Umbilical cord (tissue), 2 donors: ENCODE data around the gene CXorf49B. TPM values are rescaled to one million over a fixed set of nuclear protein-coding genes. Genes with fewer than 3 reads are reported as not detected.

Experiments used
- DNase-seq: peaks from one replicate; pipeline ENCODE4 v3.0.0-alpha.2; 2015; ENCODE audit warnings: low spot score
- total RNA-seq: library from RNA; depleted of rRNA; stranded (reverse); fragments of >200 nt; gene quantifications from one replicate; pipeline ENCODE4 v1.2.3, GENCODE V29; 2014; ENCODE audit warnings: low replicate concordance; ENCODE audit not compliant: insufficient read depth

Gene CXorf49B
- total RNA-seq, 1 donor from 2014 or later, result not detected

GRCh38 chrX:71815906-71816156 lies 52.7 kb downstream of the CXorf49B start:
- no peak for DNase-seq

Other genes with a start within 250 kb of the CXorf49B start
- gene OGT, start 230.2 kb upstream of the CXorf49B start, total RNA-seq, result 85.0 TPM
- gene GCNA, start 184.9 kb upstream of the CXorf49B start, total RNA-seq, result 0.96 TPM
- not detected for gene CXCR3, start 144.8 kb upstream of the CXorf49B start, total RNA-seq
- not detected for gene CXorf49, start 45.1 kb upstream of the CXorf49B start, total RNA-seq
- gene NHSL2, start 147.5 kb downstream of the CXorf49B start, total RNA-seq, result 25.3 TPM